ENCODE measurements around the gene BTBD10.

DNA sequence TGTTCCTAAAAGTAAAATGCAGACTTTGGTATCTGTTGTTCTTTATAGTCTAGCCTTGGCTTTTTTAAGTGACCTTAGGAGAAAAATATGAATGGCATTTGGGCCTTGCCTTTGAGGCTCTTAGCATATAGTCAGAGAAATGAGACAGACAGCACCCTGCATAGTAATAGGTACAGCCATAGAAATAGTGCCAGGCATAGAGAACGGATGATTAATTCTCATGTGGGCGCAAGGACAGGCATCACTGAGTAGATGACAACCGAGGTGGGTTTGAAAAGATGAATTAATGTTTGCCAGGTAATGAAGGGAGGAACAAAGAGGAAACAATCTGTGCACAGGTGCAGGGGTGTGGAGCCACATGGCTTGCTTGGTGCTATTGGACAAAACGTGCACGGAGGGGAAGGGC is 95.0 kb downstream of the BTBD10 start:
- TF ChIP-seq, protein P1, sequence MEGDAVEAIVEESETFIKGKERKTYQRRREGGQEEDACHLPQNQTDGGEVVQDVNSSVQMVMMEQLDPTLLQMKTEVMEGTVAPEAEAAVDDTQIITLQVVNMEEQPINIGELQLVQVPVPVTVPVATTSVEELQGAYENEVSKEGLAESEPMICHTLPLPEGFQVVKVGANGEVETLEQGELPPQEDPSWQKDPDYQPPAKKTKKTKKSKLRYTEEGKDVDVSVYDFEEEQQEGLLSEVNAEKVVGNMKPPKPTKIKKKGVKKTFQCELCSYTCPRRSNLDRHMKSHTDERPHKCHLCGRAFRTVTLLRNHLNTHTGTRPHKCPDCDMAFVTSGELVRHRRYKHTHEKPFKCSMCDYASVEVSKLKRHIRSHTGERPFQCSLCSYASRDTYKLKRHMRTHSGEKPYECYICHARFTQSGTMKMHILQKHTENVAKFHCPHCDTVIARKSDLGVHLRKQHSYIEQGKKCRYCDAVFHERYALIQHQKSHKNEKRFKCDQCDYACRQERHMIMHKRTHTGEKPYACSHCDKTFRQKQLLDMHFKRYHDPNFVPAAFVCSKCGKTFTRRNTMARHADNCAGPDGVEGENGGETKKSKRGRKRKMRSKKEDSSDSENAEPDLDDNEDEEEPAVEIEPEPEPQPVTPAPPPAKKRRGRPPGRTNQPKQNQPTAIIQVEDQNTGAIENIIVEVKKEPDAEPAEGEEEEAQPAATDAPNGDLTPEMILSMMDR (IDR thresholded peaks at IDR 0.05; ENCODE audit: low read depth, low read length) = no peak
- TF ChIP-seq EZH2phosphoT487 (IDR thresholded peaks at IDR 0.05; ENCODE audit: low read depth) = no peak

Measured in OCI-LY3 (cell line).